Measurements from ENCODE around the gene FGFR1OP2. TPM values are rescaled to one million over a fixed set of nuclear protein-coding genes. Genes with fewer than 3 reads are reported as not detected.

FGFR1OP2 gene
- total RNA-seq, 1 donor from 2014 or later, result 39.2 TPM

- TF ChIP-seq CTCF (IDR thresholded peaks at IDR 0.05; ENCODE audit: insufficient read depth, low read depth, low read length) (no peak), EZH2 (IDR thresholded peaks at IDR 0.05; ENCODE audit: insufficient read depth, low read length) (no peak)
- FAIRE-seq (no peak), DNase-seq (ENCODE audit: low read depth) (no peak)
- Mint-ChIP-seq H3K9me3 (ENCODE audit: unreplicated experiment) (no peaks in the 10 kb centered on the region), H3K4me1 (ENCODE audit: low read depth, unreplicated experiment) (no peaks in the 10 kb centered on the region), H3K4me3 (ENCODE audit: unreplicated experiment) (no peak overlapping the region), H3K27me3 (ENCODE audit: low read depth, unreplicated experiment) (no peaks in the 10 kb centered on the region), H3K27ac (ENCODE audit: unreplicated experiment) (no peak overlapping the region), H3K36me3 (ENCODE audit: low read depth, unreplicated experiment) (peaks cover 9% of the 10 kb centered on the region)
- H3K4me2 ChIP-seq (ENCODE audit: low read length), result no peak overlapping the region
- no peaks in the 10 kb centered on the region for H3K9me3 ChIP-seq (ENCODE audit: insufficient read depth, low read depth, low read length)
- H4K20me1 ChIP-seq (ENCODE audit: insufficient read depth, low read length), result no peaks in the 10 kb centered on the region
- H3K79me2 ChIP-seq (ENCODE audit: insufficient read depth, low read length), result no peaks in the 10 kb centered on the region
- H3K4me1 ChIP-seq (ENCODE audit: insufficient read depth, low read length), result no peaks in the 10 kb centered on the region
- H3K36me3 ChIP-seq (ENCODE audit: insufficient read depth, low read length), result peaks cover 27% of the 10 kb centered on the region
- no peaks in the 10 kb centered on the region for H3K27me3 ChIP-seq (ENCODE audit: insufficient read depth, low read length)
- H3K27ac ChIP-seq (ENCODE audit: low read depth, low read length), result no peak overlapping the region
- no peak overlapping the region for H3K9ac ChIP-seq (ENCODE audit: low read length)
- no peak overlapping the region for H2AFZ ChIP-seq (ENCODE audit: low read depth, low read length)
- no peak overlapping the region for H3K4me3 ChIP-seq (ENCODE audit: insufficient read depth, low read depth, low read length)
Measured at GRCh38 chr12:26961803-26962202, 23.5 kb downstream of the FGFR1OP2 start.

DNA sequence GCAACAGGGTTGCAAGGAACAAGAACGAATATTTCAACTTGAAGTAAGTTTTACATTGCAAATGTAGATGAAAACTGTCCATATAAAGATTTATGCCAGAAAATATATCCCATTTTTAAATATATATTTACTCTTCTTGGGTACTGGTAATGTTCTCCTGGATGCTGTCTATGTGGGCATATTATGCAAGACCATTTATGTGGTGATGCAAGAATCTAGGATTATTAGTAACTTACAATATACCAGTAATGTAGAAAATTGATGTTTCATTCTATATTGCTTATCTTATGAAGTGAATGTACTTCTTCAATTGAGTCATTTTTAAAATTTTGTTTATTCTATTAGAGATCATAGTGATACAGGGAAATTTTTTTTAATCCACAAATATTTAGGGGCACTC lies 25.1 kb downstream of the FGFR1OP2 start:
- H3K4me2 ChIP-seq (ENCODE audit: low read length), result no peak overlapping the region
- H4K20me1 ChIP-seq (ENCODE audit: insufficient read depth, low read length), result no peaks in the 10 kb centered on the region
- H3K9me3 ChIP-seq (ENCODE audit: insufficient read depth, low read depth, low read length), result no peaks in the 10 kb centered on the region
- no peak overlapping the region for H3K4me3 ChIP-seq (ENCODE audit: insufficient read depth, low read depth, low read length)
- no peaks in the 10 kb centered on the region for H3K4me1 Mint-ChIP-seq (ENCODE audit: low read depth, unreplicated experiment)
- no peaks in the 10 kb centered on the region for H3K79me2 ChIP-seq (ENCODE audit: insufficient read depth, low read length)
- FAIRE-seq (no peak), DNase-seq (ENCODE audit: low read depth) (no peak)
- H3K27me3 ChIP-seq (ENCODE audit: insufficient read depth, low read length), result no peaks in the 10 kb centered on the region
- no peak overlapping the region for H3K27ac Mint-ChIP-seq (ENCODE audit: unreplicated experiment)
- H3K27ac ChIP-seq (ENCODE audit: low read depth, low read length), result no peak overlapping the region
- H3K36me3 ChIP-seq (ENCODE audit: insufficient read depth, low read length), result peaks cover 26% of the 10 kb centered on the region
- no peaks in the 10 kb centered on the region for H3K27me3 Mint-ChIP-seq (ENCODE audit: low read depth, unreplicated experiment)
- H3K4me3 Mint-ChIP-seq (ENCODE audit: unreplicated experiment), result no peak overlapping the region
- H3K9me3 Mint-ChIP-seq (ENCODE audit: unreplicated experiment), result no peaks in the 10 kb centered on the region
- no peaks in the 10 kb centered on the region for H3K4me1 ChIP-seq (ENCODE audit: insufficient read depth, low read length)
- H2AFZ ChIP-seq (ENCODE audit: low read depth, low read length), result no peak overlapping the region
- no peak overlapping the region for H3K9ac ChIP-seq (ENCODE audit: low read length)
- peaks cover 11% of the 10 kb centered on the region for H3K36me3 Mint-ChIP-seq (ENCODE audit: low read depth, unreplicated experiment)
- TF ChIP-seq CTCF (IDR thresholded peaks at IDR 0.05; ENCODE audit: insufficient read depth, low read depth, low read length) (no peak), EZH2 (IDR thresholded peaks at IDR 0.05; ENCODE audit: insufficient read depth, low read length) (no peak)

DNA sequence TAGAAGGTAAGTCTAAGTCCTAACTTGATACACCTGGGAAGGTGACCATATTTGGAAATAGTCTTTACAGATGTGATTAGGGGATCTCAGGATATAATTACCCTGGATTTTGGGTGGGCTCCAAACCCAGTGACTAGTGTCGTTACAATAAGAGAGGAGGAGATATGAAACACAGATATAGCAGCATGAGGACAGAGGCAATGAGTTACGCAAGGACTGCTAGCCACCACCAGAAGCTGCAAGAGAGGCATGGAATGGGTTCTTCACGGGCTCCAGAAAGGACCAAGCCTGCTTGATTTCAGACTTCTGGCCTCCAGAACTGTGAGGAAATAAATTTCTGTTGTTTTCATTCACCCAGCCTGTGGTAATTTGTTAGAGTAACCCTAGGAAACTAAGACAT lies 28.6 kb downstream of the FGFR1OP2 start:
- Mint-ChIP-seq H3K36me3 (ENCODE audit: low read depth, unreplicated experiment) (peaks cover 15% of the 10 kb centered on the region), H3K27me3 (ENCODE audit: low read depth, unreplicated experiment) (no peaks in the 10 kb centered on the region), H3K4me3 (ENCODE audit: unreplicated experiment) (no peak overlapping the region), H3K27ac (ENCODE audit: unreplicated experiment) (no peak overlapping the region), H3K4me1 (ENCODE audit: low read depth, unreplicated experiment) (peaks cover 7% of the 10 kb centered on the region), H3K9me3 (ENCODE audit: unreplicated experiment) (peaks cover 2% of the 10 kb centered on the region)
- Histone ChIP-seq H3K4me2 (ENCODE audit: low read length) (no peak overlapping the region), H3K9me3 (ENCODE audit: insufficient read depth, low read depth, low read length) (no peaks in the 10 kb centered on the region), H2AFZ (ENCODE audit: low read depth, low read length) (no peak overlapping the region), H3K4me3 (ENCODE audit: insufficient read depth, low read depth, low read length) (no peak overlapping the region), H3K27ac (ENCODE audit: low read depth, low read length) (no peak overlapping the region), H3K36me3 (ENCODE audit: insufficient read depth, low read length) (peaks cover 21% of the 10 kb centered on the region), H3K9ac (ENCODE audit: low read length) (no peak overlapping the region), H4K20me1 (ENCODE audit: insufficient read depth, low read length) (no peaks in the 10 kb centered on the region), H3K79me2 (ENCODE audit: insufficient read depth, low read length) (no peaks in the 10 kb centered on the region), H3K4me1 (ENCODE audit: insufficient read depth, low read length) (no peaks in the 10 kb centered on the region), H3K27me3 (ENCODE audit: insufficient read depth, low read length) (no peaks in the 10 kb centered on the region)
- FAIRE-seq (no peak), DNase-seq (ENCODE audit: low read depth) (no peak)
- TF ChIP-seq EZH2 (IDR thresholded peaks at IDR 0.05; ENCODE audit: insufficient read depth, low read length), result no peak
- no peak for TF ChIP-seq CTCF (IDR thresholded peaks at IDR 0.05; ENCODE audit: insufficient read depth, low read depth, low read length)

Measured in astrocyte (in vitro differentiated cells and primary cell).